T-cell (primary cell): Measurements from ENCODE around the gene RNU6-9. TPM values are rescaled to one million over a fixed set of nuclear protein-coding genes. Genes with fewer than 3 reads are reported as not detected.

Experiments
- ATAC-seq, 4 experiments: fragments of 200-7000 bp in 3 of 4; fragments of 150-1000 bp in 1 of 4; cut with Tn5 transposase; replicated peaks in 1 of 4; 1 replicate in 3 of 4; 2 replicates in 1 of 4; pipeline ENCODE4 v1.10.0; 2021; ENCODE audit warnings: moderate library complexity in 3 of 4, mild to moderate bottlenecking in 2 of 4, moderate number of reproducible peaks in 1 of 4
- CTCF ChIA-PET, 2 donors: fragments of 300-600 bp; sonication (Branson Sonifier 250); formaldehyde crosslinking; loops; one replicate each; lab custom pipeline; 2022; ENCODE audit warnings: antibody characterized with exemption in 2 of 2; lab: Charles Lee
- POLR2A ChIA-PET, 2 donors: fragments of 300-600 bp; sonication (Branson Sonifier 250); formaldehyde crosslinking; loops; one replicate each; lab custom pipeline; 2022; ENCODE audit warnings: antibody characterized with exemption in 2 of 2; lab: Charles Lee
- DNase-seq, 35 experiments: peaks; one replicate each; pipeline versions ENCODE4 v3.0.0 to v3.0.0-alpha.2; 2013 to 2023
- H3K27ac ChIP-seq: one replicate; pipeline ENCODE4 v1.5.1; 2013; ENCODE audit warnings: low read length
- H3K27me3 ChIP-seq, 2 experiments: replicated peaks in 1 of 2; 1 replicate in 1 of 2; 2 replicates in 1 of 2; pipeline versions ENCODE4 v1.6.1 to v1.7.0; 2013; ENCODE audit warnings: low read length in 1 of 2, mixed read lengths in 1 of 2; ENCODE audit not compliant: control insufficient read depth in 2 of 2, insufficient read depth in 2 of 2; ENCODE audit errors: extremely low read depth in 1 of 2
- H3K36me3 ChIP-seq, 2 donors: 1 replicate in 1 of 2; 2 replicates in 1 of 2; pipeline versions ENCODE4 v1.6.1 to v1.7.0; 2013; ENCODE audit warnings: low read length in 1 of 2; ENCODE audit not compliant: control insufficient read depth in 2 of 2, insufficient read depth in 1 of 2; ENCODE audit errors: extremely low read depth in 1 of 2
- H3K4me1 ChIP-seq, 2 experiments: 1 replicate in 1 of 2; 2 replicates in 1 of 2; pipeline versions ENCODE4 v1.6.1 to v1.7.0; 2013; ENCODE audit warnings: low read length in 2 of 2, mixed read lengths in 1 of 2; ENCODE audit not compliant: insufficient read depth in 2 of 2, control insufficient read depth in 1 of 2; ENCODE audit errors: extremely low read depth in 1 of 2
- H3K4me3 ChIP-seq, 2 donors: 1 replicate in 1 of 2; 2 replicates in 1 of 2; pipeline versions ENCODE4 v1.5.1 to v1.7.0; 2013; ENCODE audit warnings: mild to moderate bottlenecking in 2 of 2, low read length in 1 of 2, moderate library complexity in 1 of 2; ENCODE audit not compliant: control insufficient read depth in 1 of 2; ENCODE audit errors: extremely low read depth in 1 of 2
- H3K9me3 ChIP-seq: 2 replicates; pipeline ENCODE4 v1.7.0; 2013
- H3K27ac Mint-ChIP-seq, 2 donors: one replicate each; pipeline ENCODE4 v1.8.0; 2020 to 2021; ENCODE audit warnings: mild to moderate bottlenecking in 2 of 2, mixed read lengths in 2 of 2
- H3K27me3 Mint-ChIP-seq, 2 donors: one replicate each; pipeline ENCODE4 v1.8.0; 2021 to 2022; ENCODE audit warnings: mixed read lengths in 2 of 2
- H3K36me3 Mint-ChIP-seq: one replicate; pipeline ENCODE4 v1.8.0; 2021; ENCODE audit warnings: mixed read lengths
- H3K4me1 Mint-ChIP-seq, 3 donors: one replicate each; pipeline ENCODE4 v1.8.0; 2020 to 2022; ENCODE audit warnings: mixed read lengths in 3 of 3, mild to moderate bottlenecking in 1 of 3
- H3K4me3 Mint-ChIP-seq, 3 donors: one replicate each; pipeline ENCODE4 v1.8.0; 2020 to 2022; ENCODE audit warnings: mild to moderate bottlenecking in 3 of 3, mixed read lengths in 3 of 3, moderate library complexity in 3 of 3
- H3K9me3 Mint-ChIP-seq, 3 donors: one replicate each; pipeline ENCODE4 v1.8.0; 2020 to 2022; ENCODE audit warnings: mixed read lengths in 3 of 3
- WGBS: methylation state at CpG from one replicate; pipeline ENCODE4 v1.1.5; 2013; ENCODE audit warnings: missing lambda C conversion rate; ENCODE audit not compliant: insufficient coverage; 5-methylcytosine and 5-hydroxymethylcytosine counted together
- total RNA-seq, 35 experiments: library from RNA in 6 of 35; stranded (reverse) in 6 of 35; fragments of 120-200 nt in 1 of 35; gene quantifications; one replicate each; pipeline versions ENCODE4 v1.2.1 to v1.2.4 and lab custom pipeline; 2013 to 2026

The RNU6-9 gene
- total RNA-seq, 5 donors from 2014 or later (not counting 1 experiment from before 2014, with no cell fraction given): not detected

- H3K4me1 ChIP-seq: peaks cover 7 to 39% of the 10 kb centered on the region in 2 experiments
- ATAC-seq (no peak), DNase-seq (no peak)
- H3K4me1 Mint-ChIP-seq: peaks cover 17 to 23% (median 19%) of the 10 kb centered on the region in 3 donors
- H3K9me3 Mint-ChIP-seq: no peaks in the 10 kb centered on the region
- CTCF ChIA-PET: no interaction called here
- H3K4me3 ChIP-seq: no peak overlapping the region
- WGBS: 68% methylated on average over 18 of the region's 35 CpGs
- POLR2A ChIA-PET: no interaction called here
- H3K9me3 ChIP-seq: no peaks in the 10 kb centered on the region
- H3K36me3 ChIP-seq: no peaks in the 10 kb centered on the region
- no peaks in the 10 kb centered on the region for H3K36me3 Mint-ChIP-seq
- H3K27me3 Mint-ChIP-seq: peaks cover 0 to 7% of the 10 kb centered on the region in 2 donors
- no peak overlapping the region for H3K27ac Mint-ChIP-seq
- H3K27ac ChIP-seq: no peak overlapping the region
- H3K4me3 Mint-ChIP-seq: peak overlapping the region in 1 of 3 donors; percentile 75
- peaks cover 0 to 43% of the 10 kb centered on the region in 2 experiments for H3K27me3 ChIP-seq
Observed at GRCh38 chr19:861141-861755, 32.0 kb upstream of the RNU6-9 start.

GRCh38 chr19:861756-862580 lies 31.3 kb upstream of the RNU6-9 start:
- POLR2A ChIA-PET: no interaction called here
- WGBS: 38% methylated on average over 40 of the region's 60 CpGs

GRCh38 chr19:862581-863314 lies 30.5 kb upstream of the RNU6-9 start:
- Mint-ChIP-seq H3K27ac (peak overlapping the region in 1 of 2 donors; percentile 66), H3K4me1 (peaks cover 19 to 23% (median 22%) of the 10 kb centered on the region in 3 donors), H3K27me3 (peaks cover 0 to 6% of the 10 kb centered on the region in 2 donors), H3K9me3 (no peaks in the 10 kb centered on the region), H3K4me3 (peak overlapping the region; percentile 70 to 75 (median 72)), H3K36me3 (peaks cover 4% of the 10 kb centered on the region)
- POLR2A ChIA-PET: no interaction called here
- Histone ChIP-seq H3K4me1 (peaks cover 7 to 37% of the 10 kb centered on the region in 2 experiments), H3K27ac (no peak overlapping the region), H3K27me3 (peaks cover 0 to 43% of the 10 kb centered on the region in 2 experiments), H3K4me3 (peak overlapping the region; percentile 5 to 29), H3K9me3 (no peaks in the 10 kb centered on the region), H3K36me3 (peaks cover 0 to 3% of the 10 kb centered on the region in 2 donors)
- 12% methylated on average over 45 of the region's 48 CpGs for WGBS
- DNase-seq (peak; percentile 60 to 85 (median 78)), ATAC-seq (peak; percentile 50 to 63 (median 60))
- CTCF ChIA-PET: interaction anchor here in 1 of 2 donors (0.7 to 2.4 kb wide), 6 partner anchors 13 to 121 kb away, joined by 3 to 14 read pairs (median 5); partner anchors contain the start of genes MED16, RNU6-9 and WDR18

More at GRCh38 chr19:861756-862580, 31.3 kb upstream of the RNU6-9 start:
- H3K4me3 ChIP-seq: no peak overlapping the region
- H3K9me3 ChIP-seq: no peaks in the 10 kb centered on the region
- CTCF ChIA-PET: no interaction called here
- H3K36me3 ChIP-seq: no peaks in the 10 kb centered on the region
- Mint-ChIP-seq H3K4me3 (peak overlapping the region in 2 of 3 donors; percentile 55 to 75), H3K27ac (no peak overlapping the region), H3K36me3 (no peaks in the 10 kb centered on the region), H3K9me3 (no peaks in the 10 kb centered on the region), H3K27me3 (peaks cover 0 to 7% of the 10 kb centered on the region in 2 donors), H3K4me1 (peaks cover 16 to 23% (median 19%) of the 10 kb centered on the region in 3 donors)
- peaks cover 0 to 43% of the 10 kb centered on the region in 2 experiments for H3K27me3 ChIP-seq
- H3K4me1 ChIP-seq: peaks cover 7 to 39% of the 10 kb centered on the region in 2 experiments
- no peak overlapping the region for H3K27ac ChIP-seq
- DNase-seq: peak in 34 of 35 experiments; percentile 46 to 76 (median 61)
- ATAC-seq: peak; percentile 33 to 46 (median 42)

GRCh38 chr19:863315-863620 lies 30.0 kb upstream of the RNU6-9 start:
- Histone ChIP-seq H3K27me3 (peaks cover 0 to 40% of the 10 kb centered on the region in 2 experiments), H3K9me3 (no peaks in the 10 kb centered on the region), H3K27ac (no peak overlapping the region), H3K36me3 (peaks cover 0 to 7% of the 10 kb centered on the region in 2 donors), H3K4me3 (peak overlapping the region in 1 of 2 donors; percentile 29), H3K4me1 (peaks cover 7 to 37% of the 10 kb centered on the region in 2 experiments)
- Mint-ChIP-seq H3K4me1 (peaks cover 19 to 23% (median 22%) of the 10 kb centered on the region in 3 donors), H3K27ac (peak overlapping the region; percentile 76 to 86), H3K36me3 (peaks cover 4% of the 10 kb centered on the region), H3K27me3 (peaks cover 0 to 5% of the 10 kb centered on the region in 2 donors), H3K9me3 (no peaks in the 10 kb centered on the region), H3K4me3 (peak overlapping the region; percentile 70 to 75 (median 72))
- CTCF ChIA-PET: interaction anchor here (0.6 to 2.4 kb wide), 9 partner anchors 9 to 120 kb away, joined by 3 to 14 read pairs (median 6); partner anchors contain the start of genes MED16 (in 1 of the 2), RNU6-9 (in 1 of the 2) and WDR18 (in 1 of the 2)
- ATAC-seq (no peak), DNase-seq (no peak)
- POLR2A ChIA-PET: no interaction called here
- WGBS: no CpG with 5 or more reads among the region's 7 CpGs

- WGBS: 96% methylated on average over 21 of the region's 38 CpGs
- POLR2A ChIA-PET: no interaction called here
Observed at GRCh38 chr19:866769-867300, 26.4 kb upstream of the RNU6-9 start.

More at GRCh38 chr19:866769-867300, 26.4 kb upstream of the RNU6-9 start:
- H3K4me1 Mint-ChIP-seq: peaks cover 22 to 24% (median 23%) of the 10 kb centered on the region in 3 donors
- peaks cover 11% of the 10 kb centered on the region for H3K36me3 Mint-ChIP-seq
- Histone ChIP-seq H3K4me1 (peaks cover 5 to 36% of the 10 kb centered on the region in 2 experiments), H3K27me3 (peaks cover 0 to 12% of the 10 kb centered on the region in 2 experiments), H3K36me3 (peaks cover 0 to 23% of the 10 kb centered on the region in 2 donors), H3K9me3 (no peaks in the 10 kb centered on the region), H3K27ac (no peak overlapping the region), H3K4me3 (no peak overlapping the region)
- H3K9me3 Mint-ChIP-seq: no peaks in the 10 kb centered on the region
- no peak overlapping the region for H3K4me3 Mint-ChIP-seq
- H3K27ac Mint-ChIP-seq: no peak overlapping the region
- H3K27me3 Mint-ChIP-seq: no peaks in the 10 kb centered on the region
- CTCF ChIA-PET: no interaction called here
- DNase-seq: no peak
- ATAC-seq: no peak
